Ascending aorta (tissue), 2 donors: Measurements from ENCODE around the gene CDX1. TPM values are rescaled to one million over a fixed set of nuclear protein-coding genes. Genes with fewer than 3 reads are reported as not detected.

ENCODE experiments used
- DNase-seq, 2 donors: peaks; one replicate each; pipeline ENCODE4 v3.0.0-alpha.2; 2019; ENCODE audit warnings: low spot score in 2 of 2
- H3K27ac ChIP-seq, 2 donors: fragments of 200-600 bp; sonication (generic); one replicate each; pipeline ENCODE4 v1.5.1; 2016 to 2017; ENCODE audit warnings: mild to moderate bottlenecking in 1 of 2
- H3K27me3 ChIP-seq: fragments of 200-600 bp; sonication (generic); one replicate; pipeline ENCODE4 v1.5.1; 2017
- H3K36me3 ChIP-seq, 2 donors: fragments of 200-600 bp; sonication (generic); one replicate each; pipeline ENCODE4 v1.5.1; 2016
- H3K4me1 ChIP-seq, 2 donors: fragments of 200-600 bp; sonication (generic); one replicate each; pipeline ENCODE4 v1.5.1; 2016 to 2017; ENCODE audit warnings: mild to moderate bottlenecking in 1 of 2
- H3K4me3 ChIP-seq, 2 donors: fragments of 200-600 bp; sonication (generic); one replicate each; pipeline ENCODE4 v1.5.1; 2016 to 2017; ENCODE audit warnings: mild to moderate bottlenecking in 1 of 2
- H3K9me3 ChIP-seq, 2 donors: fragments of 200-600 bp; sonication (generic); one replicate each; pipeline ENCODE4 v1.5.1; 2016
- CTCF ChIP-seq, 3 experiments: fragments of 200-600 bp in 2 of 3; fragments of 450-650 bp in 1 of 3; sonication (generic) in 2 of 3; IDR thresholded peaks; one replicate each; pipeline ENCODE4 v1.5.1; 2016 to 2019; ENCODE audit warnings: antibody characterized with exemption in 3 of 3, mild to moderate bottlenecking in 1 of 3, moderate library complexity in 1 of 3
- intact Hi-C: fragments of 100-400 bp; cut with DNase I; formaldehyde crosslinking; loops from one replicate; pipeline ENCODE4 v1.15.1; 2023
- total RNA-seq: library from RNA; depleted of rRNA; stranded (reverse); fragments of >200 nt; gene quantifications from one replicate; pipeline ENCODE4 v1.1.0, GENCODE V29; 2016

CDX1 gene
- total RNA-seq, 1 donor from 2014 or later: not detected

DNA sequence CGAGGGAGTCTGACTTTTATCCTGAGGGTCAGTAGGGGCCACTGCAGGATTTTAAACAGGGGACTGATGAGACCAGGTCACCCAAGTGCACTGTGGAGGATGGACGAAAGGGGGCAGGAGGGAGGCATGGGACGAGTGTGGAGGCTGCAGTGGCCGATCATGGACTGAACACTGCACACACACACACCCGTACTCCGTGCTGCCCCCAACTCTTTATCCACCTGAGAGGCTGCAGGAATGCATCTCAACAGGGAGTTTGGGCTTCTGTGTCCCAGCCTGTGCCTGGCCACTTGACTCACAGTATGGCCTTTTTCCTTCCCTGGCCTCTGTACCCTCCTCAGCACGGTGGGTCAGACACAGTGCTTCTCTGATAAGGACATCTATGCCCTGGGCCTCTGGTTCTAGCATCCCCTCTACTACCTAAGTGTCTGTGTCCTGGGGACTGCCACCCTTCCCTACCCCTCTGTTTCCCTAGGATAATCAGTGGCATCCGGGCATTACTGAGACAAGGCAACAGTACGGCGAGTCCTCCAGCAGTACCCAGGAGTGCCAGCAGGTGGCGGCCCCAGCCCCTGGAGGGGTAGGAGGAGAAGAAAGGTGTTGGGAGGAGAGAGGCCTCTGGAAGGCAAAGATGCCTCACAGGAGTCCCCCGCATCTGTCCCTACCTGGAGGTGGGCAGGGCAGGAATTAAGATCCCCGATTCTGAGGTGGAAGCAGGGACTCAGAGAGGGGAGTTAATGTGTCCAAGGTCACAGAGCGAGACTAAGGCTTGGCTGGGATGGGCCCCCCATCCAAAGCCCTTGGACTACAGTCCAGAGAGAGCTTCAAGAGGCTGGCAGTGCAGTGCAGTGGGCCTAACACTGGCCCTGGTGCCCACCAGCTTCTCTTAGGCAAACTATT is 5.1 kb upstream of the CDX1 start:
- DNase-seq: peak in 1 of 2 donors; percentile 93
- no peaks in the 10 kb centered on the region for H3K27me3 ChIP-seq
- peak; percentile 91 to 98 (median 96) for TF ChIP-seq CTCF (IDR thresholded peaks at IDR 0.05)
- H3K9me3 ChIP-seq: no peaks in the 10 kb centered on the region
- H3K27ac ChIP-seq: peak overlapping the region; percentile 98 to 99
- no peak overlapping the region for H3K4me3 ChIP-seq
- peaks cover 23 to 56% of the 10 kb centered on the region in 2 donors for H3K4me1 ChIP-seq
- no peaks in the 10 kb centered on the region for H3K36me3 ChIP-seq
- intact Hi-C loops: loop anchor here (1.0 to 2.0 kb wide), 4 partner anchors 15 to 57 kb away; no protein-coding TSS in a partner anchor

DNA sequence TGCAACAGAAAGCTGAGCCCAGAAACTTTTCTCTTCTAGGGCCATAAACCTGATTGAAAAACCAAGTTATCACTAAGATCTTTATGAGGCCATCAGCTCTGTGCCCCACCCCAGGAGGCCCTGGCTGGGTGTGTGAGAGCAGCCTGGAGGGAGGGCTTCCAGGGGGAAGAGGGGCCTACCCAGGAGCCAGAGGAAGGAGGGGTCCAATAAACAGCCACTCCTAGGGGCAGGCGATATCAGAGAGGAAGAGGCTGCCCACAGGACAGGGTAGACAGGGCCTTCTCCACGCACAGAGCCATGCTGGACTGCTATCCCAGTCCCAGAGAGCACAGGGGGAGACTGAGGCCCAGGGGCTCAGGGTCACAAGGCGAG is 4.5 kb upstream of the CDX1 start:
- no peak for TF ChIP-seq CTCF (IDR thresholded peaks at IDR 0.05)
- peaks cover 21 to 56% of the 10 kb centered on the region in 2 donors for H3K4me1 ChIP-seq

DNA sequence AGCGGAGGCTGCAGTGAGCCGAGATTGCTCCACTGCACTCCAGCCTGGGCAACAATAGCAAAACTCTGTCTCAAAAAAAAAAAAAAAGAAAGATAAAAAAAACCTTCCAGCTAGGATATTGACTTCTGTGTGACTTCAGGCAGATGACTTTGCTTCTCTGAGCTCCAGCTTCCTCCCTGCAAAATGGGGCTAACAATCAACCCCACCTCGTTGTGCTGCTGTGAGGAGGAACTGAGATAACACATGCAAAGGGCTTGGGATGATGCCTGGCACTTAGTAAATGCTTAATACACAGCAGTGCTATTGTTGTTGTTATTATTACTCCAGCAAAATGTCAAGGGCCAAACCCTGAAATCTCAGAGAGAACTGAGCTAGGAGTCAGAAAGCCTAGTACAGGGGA is 3.5 kb upstream of the CDX1 start:
- Histone ChIP-seq H3K36me3 (no peaks in the 10 kb centered on the region), H3K9me3 (no peaks in the 10 kb centered on the region), H3K27me3 (no peaks in the 10 kb centered on the region), H3K4me1 (peaks cover 13 to 50% of the 10 kb centered on the region in 2 donors), H3K4me3 (no peak overlapping the region), H3K27ac (peak overlapping the region; percentile 47 to 67)
- TF ChIP-seq CTCF (IDR thresholded peaks at IDR 0.05): no peak
- DNase-seq: no peak
- intact Hi-C loops: no loop called here

More for the DNA sequence above, 4.5 kb upstream of the CDX1 start:
- intact Hi-C loops: no loop called here
- peak overlapping the region; percentile 65 to 98 for H3K27ac ChIP-seq
- DNase-seq: no peak
- H3K36me3 ChIP-seq: no peaks in the 10 kb centered on the region
- no peak overlapping the region for H3K4me3 ChIP-seq
- no peaks in the 10 kb centered on the region for H3K27me3 ChIP-seq
- no peaks in the 10 kb centered on the region for H3K9me3 ChIP-seq

GRCh38 chr5:150163547-150164059 is 3.0 kb upstream of the CDX1 start:
- H3K4me1 ChIP-seq: peaks cover 9 to 44% of the 10 kb centered on the region in 2 donors
- peak in 1 of 2 donors; percentile 81 for DNase-seq
- peak overlapping the region; percentile 47 to 67 for H3K27ac ChIP-seq
- H3K36me3 ChIP-seq: no peaks in the 10 kb centered on the region
- H3K4me3 ChIP-seq: no peak overlapping the region
- no peaks in the 10 kb centered on the region for H3K9me3 ChIP-seq
- H3K27me3 ChIP-seq: no peaks in the 10 kb centered on the region
- TF ChIP-seq CTCF (IDR thresholded peaks at IDR 0.05): peak in 2 of 3 experiments; percentile 3 to 52
- intact Hi-C loops: no loop called here

- peak overlapping the region; percentile 47 to 67 for H3K27ac ChIP-seq
- H3K4me3 ChIP-seq: no peak overlapping the region
- no peaks in the 10 kb centered on the region for H3K27me3 ChIP-seq
- H3K9me3 ChIP-seq: no peaks in the 10 kb centered on the region
- TF ChIP-seq CTCF (IDR thresholded peaks at IDR 0.05): no peak
- no peaks in the 10 kb centered on the region for H3K36me3 ChIP-seq
- intact Hi-C loops: no loop called here
- H3K4me1 ChIP-seq: peaks cover 4 to 36% of the 10 kb centered on the region in 2 donors
- no peak for DNase-seq
These were observed 2.2 kb upstream of the CDX1 start for GRCh38 chr5:150164211-150164980.
